NCI-H82 (cell line): Measurements from ENCODE around the gene FITM1.

ENCODE experiments used
- DNase-seq: peaks from one replicate; lab custom pipeline; 2025; lab: John Stamatoyannopoulos, UW

FITM1 gene

GRCh38 chr14:24139272-24139934 is 8.9 kb downstream of the FITM1 start:
- DNase-seq, result peak; percentile 2

- peak; percentile 100 for DNase-seq
These were observed 10.8 kb downstream of the FITM1 start, which contains the start of gene EMC9 for GRCh38 chr14:24141097-24141880. TSS of gene EMC9 (minus strand) at chr14:24141591. CDS start at chr14:24141304, 287 bp downstream.

GRCh38 chr14:24143511-24143910 is 13.1 kb downstream of the FITM1 start:
- no peak for DNase-seq

GRCh38 chr14:24144451-24144850 is 14.0 kb downstream of the FITM1 start:
- DNase-seq, result no peak

GRCh38 chr14:24145219-24145618 is 14.8 kb downstream of the FITM1 start:
- no peak for DNase-seq

- DNase-seq, result no peak
These were observed 15.4 kb downstream of the FITM1 start for GRCh38 chr14:24145690-24146452.

- peak; percentile 98 for DNase-seq
These were observed 16.1 kb downstream of the FITM1 start, which contains the start of gene PSME2 for GRCh38 chr14:24146453-24146977. TSS of gene PSME2 (minus strand) at chr14:24146610. CDS start at chr14:24146581, 29 bp downstream.

GRCh38 chr14:24146978-24147760 is 16.7 kb downstream of the FITM1 start, which contains the start of gene RNF31:
TSS of gene RNF31 (plus strand) at chr14:24147498. CDS start at chr14:24147699, 201 bp downstream.
- peak; percentile 99 for DNase-seq

- peak; percentile 6 for DNase-seq
These were observed 17.4 kb downstream of the FITM1 start for GRCh38 chr14:24147761-24148428.

- DNase-seq, result no peak
These were observed 19.0 kb downstream of the FITM1 start for GRCh38 chr14:24149302-24149969.

GRCh38 chr14:24150061-24150460 is 19.6 kb downstream of the FITM1 start:
- DNase-seq, result no peak

- no peak for DNase-seq
These were observed 20.1 kb downstream of the FITM1 start for GRCh38 chr14:24150567-24150966.

GRCh38 chr14:24150993-24151392 is 20.5 kb downstream of the FITM1 start:
- DNase-seq, result no peak

- no peak for DNase-seq
These were observed 21.1 kb downstream of the FITM1 start for GRCh38 chr14:24151404-24152080.

GRCh38 chr14:24155100-24155499 is 24.6 kb downstream of the FITM1 start:
- no peak for DNase-seq

- DNase-seq, result no peak
These were observed 26.4 kb downstream of the FITM1 start for GRCh38 chr14:24156840-24157239.

- DNase-seq, result no peak
These were observed 26.9 kb downstream of the FITM1 start for GRCh38 chr14:24157331-24157730.

GRCh38 chr14:24159777-24160498 is 29.5 kb downstream of the FITM1 start:
- no peak for DNase-seq

GRCh38 chr14:24160499-24160849 is 30.0 kb downstream of the FITM1 start:
- DNase-seq, result no peak
